Measurements from ENCODE around the gene ANKRD11. TPM values are rescaled to one million over a fixed set of nuclear protein-coding genes. Genes with fewer than 3 reads are reported as not detected.
"Not testable (repeated sequence)": the region's sequence is repeated elsewhere in the genome, so short reads cannot be mapped to it uniquely, and the experiment has no call there.

Gene ANKRD11
- total RNA-seq, 1 experiment from 2014 or later, result 116 TPM

DNA sequence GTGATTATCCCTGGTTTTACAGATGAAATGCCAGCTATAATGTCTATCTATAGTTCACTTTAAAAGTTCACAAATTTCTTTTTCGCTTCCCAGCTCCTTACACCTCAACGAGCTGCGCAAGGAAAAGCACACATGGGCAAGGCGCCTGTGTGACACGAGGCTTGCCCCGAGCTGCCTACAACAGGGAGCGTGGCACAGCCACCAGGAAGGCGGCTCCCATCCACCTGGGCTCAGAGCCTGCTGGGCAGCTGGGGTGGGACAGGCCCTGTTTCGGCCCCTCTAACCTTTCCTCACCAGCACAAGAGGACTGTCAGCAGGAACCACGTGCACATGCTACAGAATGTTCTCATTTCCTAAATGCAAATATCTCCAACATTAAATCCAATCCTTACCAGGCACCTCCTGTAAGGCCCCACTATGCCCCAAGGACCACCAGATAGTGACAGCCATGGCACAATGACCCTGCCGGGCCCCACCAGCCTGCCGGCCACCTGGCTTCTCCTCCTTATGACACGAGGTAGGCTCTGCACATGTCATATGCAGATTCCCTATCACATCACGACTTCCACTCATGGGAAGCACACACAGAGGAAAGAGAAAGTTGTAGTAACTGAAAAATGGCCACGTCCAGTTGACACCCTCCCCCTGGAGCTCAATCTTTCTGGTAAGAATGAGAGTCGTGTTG is 180.8 kb downstream of the ANKRD11 start:
- DNase-seq, result no peak
- Histone ChIP-seq H3K9me3 (replicated peaks) (no peaks in the 10 kb centered on the region; the same call in 1 of the 2 replicates), H3K4me1 (no peaks in the 10 kb centered on the region), H3K27ac (no peak overlapping the region), H3K36me3 (peaks cover 64% of the 10 kb centered on the region), H3K27me3 (no peaks in the 10 kb centered on the region), H3K4me3 (no peak overlapping the region)

DNA sequence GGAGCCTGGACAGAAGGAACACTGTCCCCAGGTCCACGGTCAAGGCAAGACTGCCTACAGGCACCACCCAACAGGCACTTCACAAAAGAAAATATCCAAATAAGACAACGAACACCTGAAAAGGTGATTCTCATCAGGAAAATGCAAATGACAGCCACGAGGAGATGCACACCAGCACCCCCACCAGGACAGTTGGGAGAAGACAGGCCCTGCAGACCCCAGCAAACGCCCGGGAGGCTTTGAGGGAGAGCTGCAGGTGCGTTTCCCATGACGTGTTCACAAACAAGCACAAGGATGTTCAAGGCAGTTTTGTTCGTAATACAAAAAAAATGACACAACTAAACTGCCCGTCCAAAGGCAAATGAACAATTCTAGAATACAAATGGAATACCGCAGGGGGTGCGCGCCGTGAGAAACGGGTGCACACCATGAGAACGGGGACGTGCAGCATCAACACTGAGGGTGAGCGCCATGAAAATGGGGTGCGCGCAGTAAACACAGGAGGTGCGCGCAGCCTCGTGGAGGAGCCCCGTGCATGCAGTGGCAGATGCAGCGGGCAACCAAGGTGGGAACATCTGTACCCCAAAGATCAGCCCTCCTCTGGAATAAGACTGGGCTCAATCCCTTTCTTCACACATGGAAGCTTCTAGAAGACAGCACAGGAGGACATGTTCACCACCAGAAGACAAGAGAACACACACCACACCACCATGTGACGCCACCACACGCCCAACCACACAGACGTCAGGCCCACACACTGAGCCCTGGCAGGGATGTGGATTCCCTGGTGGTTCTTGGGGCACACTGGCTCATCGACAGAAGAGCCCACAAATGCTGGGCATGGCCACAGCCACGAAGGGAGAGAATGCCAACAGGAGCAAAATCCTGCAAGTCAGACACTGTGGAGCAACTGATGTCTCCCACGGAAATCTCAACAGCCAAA is 181.7 kb downstream of the ANKRD11 start:
- no peaks in the 10 kb centered on the region for H3K4me1 ChIP-seq
- no peak overlapping the region for H3K4me3 ChIP-seq
- H3K27me3 ChIP-seq, result no peaks in the 10 kb centered on the region
- no peaks in the 10 kb centered on the region; the same call in 1 of the 2 replicates for H3K9me3 ChIP-seq (replicated peaks)
- no peak overlapping the region for H3K27ac ChIP-seq
- H3K36me3 ChIP-seq, result peaks cover 70% of the 10 kb centered on the region
- no peak for DNase-seq

DNA sequence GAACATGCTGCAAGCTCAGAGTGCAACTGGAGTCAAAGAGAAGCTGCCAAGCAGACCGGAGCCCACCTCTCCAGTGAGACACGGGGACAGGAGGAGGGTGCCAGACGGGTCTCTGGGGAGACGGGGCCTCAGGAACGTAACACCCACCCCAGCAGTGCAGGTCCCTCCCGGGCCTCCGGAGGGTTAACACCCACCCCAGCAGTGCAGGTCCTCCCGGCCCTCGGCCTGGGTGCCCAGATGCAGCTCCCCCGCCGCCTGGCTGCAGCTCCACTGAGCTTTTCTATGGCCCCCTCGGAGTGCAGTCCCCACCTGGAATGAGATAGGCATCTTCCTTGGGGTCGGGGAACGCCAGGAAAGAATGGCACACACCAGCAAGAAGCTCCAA is 182.9 kb downstream of the ANKRD11 start:
- peaks cover 70% of the 10 kb centered on the region for H3K36me3 ChIP-seq
- H3K27ac ChIP-seq, result no peak overlapping the region
- no peak for DNase-seq

DNA sequence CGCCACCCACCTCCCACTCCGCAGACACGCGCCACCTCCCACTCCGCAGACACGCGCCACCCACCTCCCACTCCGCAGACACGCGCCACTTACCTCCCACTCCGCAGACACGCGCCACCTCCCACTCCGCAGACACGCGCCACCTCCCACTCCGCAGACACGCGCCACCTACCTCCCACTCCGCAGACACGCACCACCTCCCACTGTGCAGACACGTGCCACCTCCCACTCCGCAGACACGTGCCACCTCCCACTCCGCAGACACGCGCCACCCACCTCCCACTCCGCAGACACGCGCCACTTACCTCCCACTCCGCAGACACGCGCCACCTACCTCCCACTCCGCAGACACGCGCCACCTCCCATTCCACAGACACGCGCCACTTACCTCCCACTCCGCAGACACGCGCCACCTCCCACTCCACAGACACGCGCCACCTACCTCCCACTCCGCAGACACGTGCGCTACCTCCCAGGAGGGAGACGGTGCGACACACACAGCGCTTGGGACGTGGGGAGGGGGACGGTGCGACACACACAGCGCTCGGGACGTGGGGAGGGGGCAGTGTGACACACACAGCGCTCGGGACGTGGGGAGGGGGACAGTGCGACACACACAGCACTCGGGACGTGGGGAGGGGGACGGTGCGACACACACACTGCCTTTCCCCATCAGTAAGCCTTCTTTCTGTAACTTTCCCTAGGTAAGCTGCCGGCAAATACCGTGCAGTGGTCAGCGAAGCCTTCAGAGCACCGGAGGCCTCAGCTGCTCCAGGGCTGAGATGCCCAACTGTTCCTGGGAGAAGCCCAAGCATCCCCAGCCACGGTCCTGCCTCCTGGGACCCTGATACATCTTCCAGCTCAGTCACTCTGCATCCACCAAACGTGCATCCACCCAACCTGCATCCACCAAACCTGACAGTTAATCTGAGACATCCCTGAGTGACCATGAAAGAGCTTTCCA is 183.6 kb downstream of the ANKRD11 start:
- not testable (repeated sequence) for DNase-seq; H3K27ac ChIP-seq; H3K4me3 ChIP-seq; H3K27me3 ChIP-seq; H3K9me3 ChIP-seq (replicated peaks); H3K4me1 ChIP-seq
- peaks cover 64% of the 10 kb centered on the region for H3K36me3 ChIP-seq

More for the DNA sequence above, 182.9 kb downstream of the ANKRD11 start:
- Histone ChIP-seq H3K27me3 (no peaks in the 10 kb centered on the region), H3K4me3 (no peak overlapping the region), H3K4me1 (no peaks in the 10 kb centered on the region), H3K9me3 (replicated peaks) (no peaks in the 10 kb centered on the region; the same call in 1 of the 2 replicates)

DNA sequence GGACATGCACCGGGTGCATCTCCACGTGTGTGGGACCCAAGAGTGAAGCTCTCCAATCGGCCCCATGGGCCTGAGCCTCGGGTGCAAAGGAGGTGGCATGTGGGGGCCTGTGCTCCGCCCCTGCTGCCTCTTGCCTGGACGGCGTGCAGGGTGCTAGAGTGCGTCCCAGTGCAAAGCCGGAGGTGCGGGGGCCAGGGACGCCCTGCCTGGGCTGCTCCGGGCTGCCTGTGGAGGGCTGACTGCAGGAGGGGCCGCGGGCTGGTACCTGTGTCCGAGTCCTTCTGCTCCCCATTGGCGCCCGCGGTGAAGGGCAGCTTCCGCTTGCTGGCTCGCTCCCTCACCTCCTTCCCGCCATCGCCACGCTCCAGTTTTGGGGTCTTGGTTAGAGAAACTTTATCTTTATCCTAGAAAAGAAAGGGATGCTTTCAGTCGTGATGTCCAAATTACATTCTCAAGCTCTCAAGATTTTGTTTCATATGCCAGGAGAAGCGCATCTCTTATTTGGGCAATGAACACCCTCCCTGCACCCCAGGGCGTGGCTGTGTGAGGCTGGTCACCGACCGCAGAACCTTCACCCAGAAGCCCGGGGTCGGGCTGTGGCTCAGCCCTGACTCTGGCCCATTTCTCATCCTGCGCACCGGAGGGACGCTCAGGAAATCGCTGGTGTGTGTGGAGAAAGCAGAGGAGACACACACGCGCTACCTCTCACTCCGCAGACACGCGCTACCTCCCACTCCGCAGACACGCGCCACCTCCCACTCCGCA is 185.2 kb downstream of the ANKRD11 start:
- H3K9me3 ChIP-seq (replicated peaks), result no peaks in the 10 kb centered on the region; the same call in 1 of the 2 replicates
- no peak for DNase-seq
- peaks cover 60% of the 10 kb centered on the region for H3K36me3 ChIP-seq
- no peak overlapping the region for H3K4me3 ChIP-seq
- no peaks in the 10 kb centered on the region for H3K27me3 ChIP-seq
- no peak overlapping the region for H3K27ac ChIP-seq
- no peaks in the 10 kb centered on the region for H3K4me1 ChIP-seq

DNA sequence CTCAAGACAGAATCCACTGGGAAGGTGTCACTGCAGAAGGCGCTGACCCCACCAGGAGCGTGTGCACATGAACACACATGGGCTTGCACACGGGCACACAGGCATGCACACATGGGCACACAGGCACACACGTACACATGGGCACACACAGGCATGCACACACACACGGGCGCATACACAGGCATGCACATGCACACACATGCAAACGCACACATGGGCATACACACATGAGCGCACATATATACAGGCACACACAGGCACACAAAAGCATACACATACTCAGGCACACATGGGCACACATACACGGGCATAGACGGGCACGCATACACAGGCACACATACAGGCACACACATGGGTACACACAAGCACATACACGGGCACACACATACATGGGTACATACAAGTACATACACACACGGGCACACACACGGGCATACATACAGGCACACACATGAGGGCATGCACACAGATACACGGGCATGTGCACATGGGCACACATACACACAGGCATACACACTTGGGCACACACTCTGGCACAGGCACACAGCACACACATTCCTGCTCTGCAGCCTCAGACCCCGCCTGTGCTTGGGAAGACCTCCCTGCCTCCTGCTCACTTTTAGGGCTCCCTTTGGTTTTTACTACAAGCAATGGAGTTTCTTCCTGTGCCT is 186.0 kb downstream of the ANKRD11 start:
- DNase-seq, result no peak
- H3K9me3 ChIP-seq (replicated peaks), result no peaks in the 10 kb centered on the region; the same call in 1 of the 2 replicates
- no peak overlapping the region for H3K4me3 ChIP-seq
- no peaks in the 10 kb centered on the region for H3K27me3 ChIP-seq
- H3K36me3 ChIP-seq, result peaks cover 60% of the 10 kb centered on the region
- no peaks in the 10 kb centered on the region for H3K4me1 ChIP-seq
- H3K27ac ChIP-seq, result no peak overlapping the region

DNA sequence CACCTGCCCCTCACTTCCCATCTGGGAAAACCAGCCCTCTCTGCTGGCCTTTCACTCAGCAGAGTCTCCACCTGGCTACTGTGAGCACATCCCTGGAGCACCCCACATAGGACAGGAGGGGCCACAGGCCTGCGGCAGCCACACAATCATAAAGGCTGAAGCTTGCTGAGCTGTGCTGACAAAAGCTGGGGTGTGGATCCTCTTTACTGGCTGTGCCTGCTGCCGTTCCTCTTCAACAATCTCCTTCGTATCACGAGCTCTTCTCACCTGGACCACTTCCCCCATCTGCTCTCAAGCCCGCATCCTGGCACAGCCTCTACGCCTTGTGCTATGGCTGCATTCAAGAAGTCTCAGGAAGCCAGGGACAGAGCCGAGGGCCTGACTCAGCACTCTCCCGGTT is 186.7 kb downstream of the ANKRD11 start:
- H3K9me3 ChIP-seq (replicated peaks), result no peaks in the 10 kb centered on the region; the same call in 1 of the 2 replicates
- H3K27me3 ChIP-seq, result no peaks in the 10 kb centered on the region
- DNase-seq, result no peak
- no peak overlapping the region for H3K27ac ChIP-seq
- H3K4me3 ChIP-seq, result no peak overlapping the region
- H3K4me1 ChIP-seq, result no peaks in the 10 kb centered on the region
- peaks cover 59% of the 10 kb centered on the region for H3K36me3 ChIP-seq

DNA sequence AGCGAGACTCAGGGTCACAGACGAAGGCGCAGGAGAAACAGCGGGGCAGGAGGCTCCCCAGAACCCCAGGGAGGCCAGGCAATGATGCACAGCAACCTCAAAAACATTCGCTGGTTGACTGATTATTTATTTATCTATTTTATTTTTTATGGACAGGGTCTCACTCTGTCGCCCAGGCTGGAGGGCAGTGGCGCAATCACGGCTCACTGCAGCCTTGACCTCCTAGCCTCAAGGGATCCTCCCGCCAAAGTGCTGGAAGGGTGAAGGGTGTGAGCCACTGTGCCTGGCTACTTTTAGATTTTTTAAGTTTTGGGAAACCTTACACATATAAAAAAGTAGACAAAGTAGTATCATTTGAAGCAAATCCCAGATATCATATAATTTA is 189.4 kb downstream of the ANKRD11 start:
- Histone ChIP-seq H3K4me1 (peaks cover 6% of the 10 kb centered on the region), H3K36me3 (peaks cover 62% of the 10 kb centered on the region), H3K27me3 (no peaks in the 10 kb centered on the region), H3K27ac (no peak overlapping the region), H3K4me3 (no peak overlapping the region), H3K9me3 (replicated peaks) (no peaks in the 10 kb centered on the region)
- DNase-seq, result no peak

DNA sequence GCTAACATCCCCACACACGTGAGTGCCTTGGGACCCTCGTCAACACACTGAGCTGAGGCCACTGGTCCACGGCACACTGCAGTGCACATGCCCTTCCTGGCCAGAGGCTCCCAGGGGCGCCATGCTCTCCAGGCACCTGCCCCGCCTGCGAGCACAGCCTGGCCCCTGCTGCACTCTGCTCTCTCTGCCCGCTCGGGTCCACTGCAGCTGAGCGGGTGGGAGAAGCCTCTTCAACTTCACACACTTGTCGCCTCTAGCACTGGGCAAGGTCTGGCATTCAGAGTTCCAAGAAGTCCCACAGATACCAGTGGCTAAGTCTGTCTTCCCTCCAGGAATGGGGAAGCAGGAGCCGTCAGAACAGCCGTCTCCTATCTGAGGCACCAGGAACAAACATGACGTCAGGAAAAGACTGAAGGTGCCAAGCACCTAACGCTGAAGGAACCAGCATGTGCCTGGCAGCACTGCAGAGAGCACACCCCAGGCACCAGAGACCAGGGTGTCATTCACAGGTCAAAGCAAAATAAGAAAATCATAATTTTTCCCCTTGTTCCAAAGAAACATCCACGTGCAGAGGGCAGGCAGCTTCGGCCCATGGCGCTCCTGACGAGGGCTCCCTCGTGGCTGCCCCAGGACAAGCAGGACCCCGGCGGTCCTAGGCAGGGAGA is 189.9 kb downstream of the ANKRD11 start:
- Histone ChIP-seq H3K4me3 (no peak overlapping the region), H3K9me3 (replicated peaks) (no peaks in the 10 kb centered on the region), H3K27me3 (no peaks in the 10 kb centered on the region), H3K27ac (no peak overlapping the region), H3K4me1 (peaks cover 6% of the 10 kb centered on the region), H3K36me3 (peaks cover 62% of the 10 kb centered on the region)
- no peak for DNase-seq

DNA sequence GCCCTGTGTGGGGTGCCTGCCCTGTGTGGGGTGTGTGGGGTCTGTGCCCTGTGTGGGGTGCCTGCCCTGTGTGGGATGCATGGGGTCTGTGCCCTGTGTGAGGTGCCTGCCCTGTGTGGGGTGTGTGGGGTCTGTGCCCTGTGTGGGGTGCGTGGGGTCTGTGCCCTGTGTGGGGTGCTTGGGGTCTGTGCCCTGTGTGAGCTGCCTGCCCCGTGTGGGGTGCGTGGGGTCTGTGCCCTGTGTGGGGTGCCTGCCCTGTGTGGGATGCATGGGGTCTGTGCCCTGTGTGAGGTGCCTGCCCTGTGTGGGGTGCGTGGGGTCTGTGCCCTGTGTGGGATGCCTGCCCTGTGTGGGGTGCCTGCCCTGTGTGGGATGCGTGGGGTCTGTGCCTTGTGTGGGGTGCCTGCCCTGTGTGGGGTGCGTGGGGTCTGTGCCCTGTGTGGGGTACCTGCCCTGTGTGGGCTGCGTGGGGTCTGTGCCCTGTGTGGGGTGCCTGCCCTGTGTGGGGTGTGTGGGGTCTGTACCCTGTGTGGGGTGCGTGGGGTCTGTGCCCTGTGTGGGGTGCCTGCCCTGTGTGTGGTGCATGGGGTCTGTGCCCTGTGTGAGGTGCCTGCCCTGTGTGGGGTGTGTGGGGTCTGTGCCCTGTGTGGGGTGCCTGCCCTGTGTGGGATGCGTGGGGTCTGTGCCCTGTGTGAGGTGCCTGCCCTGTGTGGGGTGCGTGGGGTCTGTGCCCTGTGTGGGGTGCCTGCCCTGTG is 190.8 kb downstream of the ANKRD11 start:
- not testable (repeated sequence) for H3K4me1 ChIP-seq; H3K4me3 ChIP-seq; DNase-seq; H3K27ac ChIP-seq; H3K27me3 ChIP-seq; H3K9me3 ChIP-seq (replicated peaks)
- peaks cover 54% of the 10 kb centered on the region for H3K36me3 ChIP-seq

DNA sequence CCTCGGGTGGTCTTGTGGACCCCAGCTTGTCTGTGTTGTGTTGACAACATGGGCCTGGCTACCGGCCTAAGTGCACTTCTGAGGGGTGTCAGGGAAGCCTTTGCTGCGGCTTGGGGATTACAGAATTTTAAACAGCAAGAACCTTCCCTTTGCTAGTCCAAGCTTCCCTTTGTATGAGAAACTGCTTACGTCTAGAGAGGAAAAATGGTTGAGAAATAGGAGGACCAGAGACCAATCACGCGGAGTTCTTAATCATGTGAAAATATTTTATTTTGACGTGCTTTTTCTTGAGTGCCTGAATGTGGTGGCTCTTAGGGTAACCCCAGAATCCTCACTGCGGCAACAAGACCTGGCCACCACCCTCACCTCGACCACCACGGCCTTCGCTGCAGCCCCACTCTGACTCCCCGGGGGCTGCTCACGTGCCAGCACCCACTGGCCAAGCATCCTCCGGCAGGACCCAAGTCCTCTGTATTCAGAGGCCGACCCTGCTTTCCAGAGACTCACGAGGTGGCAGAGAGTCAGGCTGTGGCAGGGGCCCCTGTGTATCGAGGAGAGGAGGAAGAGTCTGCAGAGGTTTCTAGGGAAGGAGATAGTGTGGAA is 191.6 kb downstream of the ANKRD11 start:
- Histone ChIP-seq H3K27ac (no peak overlapping the region), H3K36me3 (peaks cover 46% of the 10 kb centered on the region), H3K9me3 (replicated peaks) (no peaks in the 10 kb centered on the region), H3K4me3 (no peak overlapping the region), H3K27me3 (no peaks in the 10 kb centered on the region), H3K4me1 (peaks cover 6% of the 10 kb centered on the region)
- no peak for DNase-seq

DNA sequence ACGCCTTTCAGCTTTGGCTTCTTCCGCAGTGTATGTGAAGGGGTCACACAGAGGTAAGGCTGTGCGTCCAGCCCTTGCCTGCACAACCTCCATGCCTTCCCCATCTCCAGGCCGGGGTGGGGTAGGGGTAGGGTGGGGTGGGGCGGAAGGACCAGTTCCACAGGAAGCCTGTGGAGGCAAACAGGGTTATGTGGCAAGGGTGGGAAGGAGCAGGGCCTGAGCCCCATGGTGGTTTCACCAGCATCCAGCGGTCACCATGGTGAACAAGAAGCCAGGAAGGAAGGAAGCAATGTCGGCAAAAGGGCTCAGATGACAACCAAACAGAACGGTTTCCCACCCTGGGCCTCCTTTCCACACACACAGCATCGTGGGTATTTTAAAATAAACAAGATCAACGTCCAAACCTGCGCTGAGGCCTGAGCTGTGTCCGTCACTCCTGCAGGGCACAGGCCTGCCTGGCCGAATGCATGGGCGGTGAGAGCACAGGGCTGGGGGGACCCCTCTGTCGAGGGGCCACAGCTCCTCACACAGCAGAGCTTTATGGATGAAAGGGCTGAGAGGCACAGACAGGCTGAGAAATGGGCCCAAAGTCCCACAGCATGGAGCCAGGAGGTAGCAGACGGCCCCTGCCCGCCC is 192.3 kb downstream of the ANKRD11 start:
- Histone ChIP-seq H3K27me3 (no peaks in the 10 kb centered on the region), H3K4me3 (no peak overlapping the region), H3K9me3 (replicated peaks) (no peaks in the 10 kb centered on the region), H3K27ac (no peak overlapping the region), H3K36me3 (peaks cover 39% of the 10 kb centered on the region), H3K4me1 (peaks cover 6% of the 10 kb centered on the region)
- no peak for DNase-seq

All from SJCRH30 (cell line).